ENCODE measurements around the gene CBFA2T3.
"Not testable (repeated sequence)": the region's sequence is repeated elsewhere in the genome, so short reads cannot be mapped to it uniquely, and the experiment has no call there.

Gene CBFA2T3

GRCh38 chr16:88903267-88903666, 73.7 kb downstream of the CBFA2T3 start:
- no peak for DNase-seq

GRCh38 chr16:88902744-88903143, 74.3 kb downstream of the CBFA2T3 start:
- no peak for DNase-seq

GRCh38 chr16:88901718-88902337, 75.2 kb downstream of the CBFA2T3 start:
- no peak for DNase-seq

- no peak for DNase-seq
Observed at GRCh38 chr16:88900662-88901052, 76.3 kb downstream of the CBFA2T3 start.

- DNase-seq, result no peak
Observed at GRCh38 chr16:88899901-88900661, 76.9 kb downstream of the CBFA2T3 start.

GRCh38 chr16:88897696-88898425, 79.1 kb downstream of the CBFA2T3 start:
- no peak for DNase-seq

GRCh38 chr16:88896238-88897070, 80.6 kb downstream of the CBFA2T3 start:
- no peak for DNase-seq

- DNase-seq, result no peak
Observed at GRCh38 chr16:88895335-88895734, 81.7 kb downstream of the CBFA2T3 start.

- no peak for DNase-seq
Observed at GRCh38 chr16:88894681-88895300, 82.2 kb downstream of the CBFA2T3 start.

GRCh38 chr16:88894266-88894665, 82.7 kb downstream of the CBFA2T3 start:
- not testable (repeated sequence) for DNase-seq

- no peak for DNase-seq
Observed at GRCh38 chr16:88893127-88893968, 83.7 kb downstream of the CBFA2T3 start.

GRCh38 chr16:88892065-88892464, 84.9 kb downstream of the CBFA2T3 start:
- no peak for DNase-seq

GRCh38 chr16:88891083-88891482, 85.9 kb downstream of the CBFA2T3 start:
- no peak for DNase-seq

- DNase-seq, result not testable (repeated sequence)
Observed at GRCh38 chr16:88889702-88890352, 87.2 kb downstream of the CBFA2T3 start.

- DNase-seq, result no peak
Observed at GRCh38 chr16:88888461-88889387, 88.3 kb downstream of the CBFA2T3 start.

GRCh38 chr16:88888057-88888456, 89.0 kb downstream of the CBFA2T3 start:
- DNase-seq, result no peak

- DNase-seq, result no peak
Observed at GRCh38 chr16:88886845-88887521, 90.0 kb downstream of the CBFA2T3 start.

- no peak for DNase-seq
Observed at GRCh38 chr16:88886420-88886844, 90.6 kb downstream of the CBFA2T3 start.

- no peak for DNase-seq
Observed at GRCh38 chr16:88885693-88886280, 91.2 kb downstream of the CBFA2T3 start.

Measured in activated CD8-positive, alpha-beta memory T cell treated with anti-CD3 and anti-CD28 coated beads, Interleukin-2, amount 50 U/mL, for 48 hours (primary cell).